Heart right ventricle (tissue), 16 donors: ENCODE results near the gene ILF2. TPM values are rescaled to one million over a fixed set of nuclear protein-coding genes. Genes with fewer than 3 reads are reported as not detected.

ENCODE experiments used
- ATAC-seq, 8 donors: fragments of 200-7000 bp; cut with Tn5 transposase; one replicate each; pipeline ENCODE4 v1.9.1; 2020; ENCODE audit warnings: mild to moderate bottlenecking in 8 of 8, moderate library complexity in 8 of 8, moderate number of reproducible peaks in 1 of 8
- DNase-seq, 2 donors: peaks; one replicate each; pipeline ENCODE4 v3.0.0-alpha.2; 2020
- H3K27ac ChIP-seq, 10 donors: fragments of 200-600 bp; sonication (generic) in 2 of 10; one replicate each; pipeline versions ENCODE4 v1.5.0 to v1.8.0; 2020 to 2022; ENCODE audit warnings: mild to moderate bottlenecking in 3 of 10
- H3K27me3 ChIP-seq, 7 donors: fragments of 200-600 bp; one replicate each; pipeline ENCODE4 v1.8.0; 2021 to 2022; ENCODE audit warnings: mild to moderate bottlenecking in 2 of 7
- H3K36me3 ChIP-seq, 9 donors: fragments of 200-600 bp; sonication (generic) in 1 of 9; one replicate each; pipeline versions ENCODE4 v1.5.0 to v1.8.0; 2020 to 2022; ENCODE audit warnings: mild to moderate bottlenecking in 2 of 9
- H3K4me1 ChIP-seq, 9 donors: fragments of 200-600 bp; sonication (generic) in 1 of 9; one replicate each; pipeline versions ENCODE4 v1.5.0 to v1.8.0; 2020 to 2022; ENCODE audit warnings: mild to moderate bottlenecking in 4 of 9
- H3K4me3 ChIP-seq, 10 donors: fragments of 200-600 bp; sonication (generic) in 2 of 10; one replicate each; pipeline versions ENCODE4 v1.5.0 to v1.8.0; 2020 to 2022; ENCODE audit warnings: mild to moderate bottlenecking in 7 of 10, moderate library complexity in 2 of 10
- H3K9me3 ChIP-seq, 11 donors: fragments of 200-600 bp in 10 of 11; sonication (generic) in 2 of 11; one replicate each; pipeline versions ENCODE4 v1.5.0 to v1.8.0; 2013 to 2022; ENCODE audit warnings: mild to moderate bottlenecking in 2 of 11, control low read depth in 1 of 11, moderate library complexity in 1 of 11
- CTCF ChIP-seq, 9 donors: fragments of 200-600 bp; sonication (generic) in 2 of 9; IDR thresholded peaks; one replicate each; pipeline versions ENCODE4 v1.5.0 to v1.8.0; 2021 to 2022; ENCODE audit warnings: antibody characterized with exemption in 9 of 9, mild to moderate bottlenecking in 5 of 9, moderate library complexity in 1 of 9
- WGBS, 2 donors: extraction: QIAGEN DNeasy Blood & Tissue Kit; methylation state at CpG; one replicate each; pipeline ENCODE4 v1.1.7; 2013; ENCODE audit warnings: inconsistent platforms in 1 of 2; 5-methylcytosine and 5-hydroxymethylcytosine counted together
- intact Hi-C, 10 donors: fragments of 100-400 bp; cut with DNase I; formaldehyde crosslinking; loops; one replicate each; pipeline versions ENCODE4 v1.11.1 to v1.14.2; 2022
- polyA plus RNA-seq, 2 donors: library from polyadenylated mRNA; stranded (reverse); fragments of 200-250 nt; gene quantifications; one replicate each; pipeline ENCODE4 v1.2.3, GENCODE V29; 2013
- total RNA-seq, 10 donors: library from RNA; stranded (reverse); fragmentation: NEBNext Ultra II Directional in 3 of 10; extraction: Animal tissue kit (Norgen Biotek cat#: 25700) in 3 of 10; gene quantifications; one replicate each; pipeline versions ENCODE4 v1.2.1 to v1.2.4, GENCODE V29; 2021 to 2023
- donor health status: Arrhythmogenic right ventricular cardiomyopathy.
- donor health status: ischemic (EF 13 %, LVEDD 7.1; RV severe dilation, severe dysfunction).
- donor health status: healthy with polysubstance abuse.
- donor health status: DM: no; HTN: yes; CAD: no.
- donor health status: DM: no; HTN: no; CAD: no.
- donor health status: ischemic (EF 25% LVEDD 6.9; RV normal size, moderate dysfunction).
- donor health status: ischemic (EF 25% LVEDD 5.7; RV mildly dilated, moderate dysfunction).
- donor health status: healthy.
- donor health status: DM: yes; HTN: yes; CAD: no.
- donor health status: Ischemic cardiomyopathy.
- donor health status: ischemic (EF 35%, LVEDD 5.7; RV mildly dilated, moderate dysfunction).
- donor health status: nonischemic (EF 11% LVEDD 7.7; RV severe dilation, severe dysfunction).
- donor health status: DM: yes; HTN: yes; CAD: no.
- donor health status: PGD.
- donor health status: ischemic (EF 29% LVEDD 5.4; RV normal size, mild dysfunction).
- donor health status: nonischemic (EF 23%, LVEDD 6.1; RV moderate dilation, normal function).

Gene ILF2
- total and polyA plus RNA-seq, 12 donors: 17.3 to 114 (median 70.8) TPM

GRCh38 chr1:153688276-153688675 lies 17.5 kb upstream of the ILF2 start:
- Histone ChIP-seq H3K27ac (no peak overlapping the region), H3K4me3 (no peak overlapping the region), H3K36me3 (peaks cover 0 to 91% (median 0%) of the 10 kb centered on the region in 9 donors), H3K9me3 (no peaks in the 10 kb centered on the region), H3K27me3 (no peaks in the 10 kb centered on the region), H3K4me1 (no peaks in the 10 kb centered on the region)
- 79 to 87% methylated on average over 7 of the region's 7 CpGs for WGBS, 2 donors
- intact Hi-C loops: no loop called here
- DNase-seq (no peak), ATAC-seq (no peak)
- TF ChIP-seq CTCF (IDR thresholded peaks at IDR 0.05): no peak

GRCh38 chr1:153687346-153688125 lies 16.7 kb upstream of the ILF2 start:
- peaks cover 0 to 92% (median 3%) of the 10 kb centered on the region in 9 donors for H3K36me3 ChIP-seq
- TF ChIP-seq CTCF (IDR thresholded peaks at IDR 0.05): no peak
- no peak overlapping the region for H3K27ac ChIP-seq
- H3K4me3 ChIP-seq: no peak overlapping the region
- no peaks in the 10 kb centered on the region for H3K9me3 ChIP-seq
- ATAC-seq: no peak
- no peak for DNase-seq
- intact Hi-C loops: no loop called here
- WGBS, 2 donors: 91 to 92% methylated on average over 16 of the region's 16 CpGs
- H3K4me1 ChIP-seq: no peaks in the 10 kb centered on the region
- no peaks in the 10 kb centered on the region for H3K27me3 ChIP-seq

GRCh38 chr1:153685544-153686340 lies 14.9 kb upstream of the ILF2 start:
- Histone ChIP-seq H3K36me3 (peaks cover 0 to 84% (median 3%) of the 10 kb centered on the region in 9 donors), H3K27ac (no peak overlapping the region), H3K4me1 (no peaks in the 10 kb centered on the region), H3K4me3 (no peak overlapping the region), H3K27me3 (peaks cover 0 to 6% (median 0%) of the 10 kb centered on the region in 7 donors), H3K9me3 (no peaks in the 10 kb centered on the region)
- no peak for ATAC-seq
- intact Hi-C loops: no loop called here
- no peak for TF ChIP-seq CTCF (IDR thresholded peaks at IDR 0.05)
- 84 to 87% methylated on average over 11 of the region's 11 CpGs for WGBS, 2 donors
- DNase-seq: no peak

- peaks cover 0 to 77% (median 3%) of the 10 kb centered on the region in 9 donors for H3K36me3 ChIP-seq
- WGBS, 2 donors: 89 to 91% methylated on average over 12 of the region's 12 CpGs
Measured at GRCh38 chr1:153684892-153685291, 14.1 kb upstream of the ILF2 start.

More at GRCh38 chr1:153684892-153685291, 14.1 kb upstream of the ILF2 start:
- TF ChIP-seq CTCF (IDR thresholded peaks at IDR 0.05): no peak
- H3K27me3 ChIP-seq: peaks cover 0 to 14% (median 0%) of the 10 kb centered on the region in 7 donors
- DNase-seq (no peak), ATAC-seq (no peak)
- intact Hi-C loops: loop anchor here in 1 of 10 donors (5.0 kb wide), 1 partner anchor 82 kb away; no protein-coding TSS in a partner anchor
- peaks cover 0 to 5% (median 0%) of the 10 kb centered on the region in 9 donors for H3K4me1 ChIP-seq
- H3K4me3 ChIP-seq: no peak overlapping the region
- H3K27ac ChIP-seq: no peak overlapping the region
- no peaks in the 10 kb centered on the region for H3K9me3 ChIP-seq
